Activated CD8-positive, alpha-beta memory T cell treated with anti-CD3 and anti-CD28 coated beads, Interleukin-2, amount 50 U/mL, for 48 hours (primary cell): ENCODE measurements around the gene GNB1L.
"Not testable (repeated sequence)": the region's sequence is repeated elsewhere in the genome, so short reads cannot be mapped to it uniquely, and the experiment has no call there.

Experiments used
- DNase-seq: peaks from one replicate; pipeline ENCODE4 v3.0.0-alpha.2; 2020

GNB1L gene

DNA sequence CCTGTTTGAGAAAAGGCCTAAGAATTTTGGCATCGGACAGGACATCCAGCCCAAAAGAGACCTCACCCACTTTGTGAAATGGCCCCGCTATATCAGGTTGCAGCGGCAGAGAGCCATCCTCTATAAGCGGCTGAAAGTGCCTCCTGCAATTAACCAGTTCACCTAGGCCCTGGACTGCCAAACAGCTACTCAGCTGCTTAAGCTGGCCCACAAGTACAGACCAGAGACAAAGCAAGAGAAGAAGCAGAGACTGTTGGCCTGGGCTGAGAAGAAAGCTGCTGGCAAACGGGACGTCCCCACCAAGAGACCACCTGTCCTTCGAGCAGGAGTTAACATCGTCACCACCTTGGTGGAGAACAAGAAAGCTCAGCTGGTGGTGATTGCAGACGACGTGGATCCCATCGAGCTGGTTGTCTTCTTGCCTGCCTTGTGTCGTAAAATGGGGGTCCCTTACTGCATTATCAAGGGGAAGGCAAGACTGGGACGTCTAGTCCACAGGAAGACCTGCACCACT is 62.2 kb downstream of the GNB1L start:
- DNase-seq: not testable (repeated sequence)

- DNase-seq: no peak
These were observed 62.8 kb downstream of the GNB1L start for GRCh38 chr22:19791894-19792293.

DNA sequence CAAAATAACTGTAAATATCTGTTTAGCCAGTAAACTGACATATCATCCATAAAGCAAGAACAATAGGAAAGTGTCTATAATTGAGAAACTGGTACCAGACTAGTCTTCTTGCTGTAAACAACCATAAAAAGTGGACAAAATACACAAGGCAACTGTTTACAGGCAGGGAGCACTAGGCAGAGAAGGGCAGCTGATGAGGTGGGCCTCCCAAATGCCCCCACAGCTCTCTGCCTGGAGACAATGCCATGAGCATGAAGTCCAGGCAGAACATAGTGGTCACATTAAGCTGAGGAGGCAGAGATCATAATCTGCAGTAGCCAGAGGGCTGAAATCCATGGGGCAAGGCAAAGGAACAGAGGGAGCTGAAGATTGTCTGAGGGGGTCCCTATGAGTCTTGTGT is 63.4 kb downstream of the GNB1L start:
- DNase-seq: no peak

DNA sequence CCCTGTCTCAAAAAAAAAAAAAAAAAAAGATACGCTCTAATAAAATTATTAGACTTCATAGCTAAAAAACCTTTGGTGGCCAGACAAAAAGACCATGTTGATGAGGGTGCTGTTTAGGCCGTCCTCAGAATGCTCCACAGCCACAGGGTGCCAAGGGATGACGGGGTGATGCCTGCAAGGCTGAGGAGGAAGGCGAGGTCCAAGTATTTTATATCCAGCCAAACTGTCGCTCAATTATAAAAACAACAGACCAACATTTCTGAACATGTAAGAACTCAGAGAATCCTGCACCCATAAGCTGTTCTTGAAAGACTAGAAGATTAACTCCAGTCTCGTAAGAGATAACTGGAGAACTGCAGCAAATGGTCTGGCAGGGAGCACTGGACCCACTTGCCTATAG is 64.8 kb downstream of the GNB1L start:
- DNase-seq: no peak

DNA sequence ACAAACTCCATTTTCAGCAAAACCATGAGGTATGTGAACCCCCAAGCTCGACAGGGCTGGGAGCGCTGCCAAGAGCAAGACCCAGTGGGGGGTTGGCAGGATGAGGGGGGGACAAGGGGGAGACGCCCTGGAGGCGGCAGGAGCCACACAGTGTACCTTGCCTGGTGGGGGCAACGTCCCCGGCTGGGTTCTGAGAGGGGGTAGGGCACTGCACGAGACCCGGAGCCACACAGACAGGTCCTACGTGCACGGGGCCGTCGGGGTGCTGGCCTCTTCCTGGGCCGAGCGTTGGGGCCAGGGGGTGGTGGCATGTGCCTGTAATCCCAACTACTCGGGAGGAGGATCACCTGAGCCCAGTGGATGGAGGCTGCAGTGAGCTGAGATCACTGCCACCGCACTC is 65.3 kb downstream of the GNB1L start:
- no peak for DNase-seq

DNA sequence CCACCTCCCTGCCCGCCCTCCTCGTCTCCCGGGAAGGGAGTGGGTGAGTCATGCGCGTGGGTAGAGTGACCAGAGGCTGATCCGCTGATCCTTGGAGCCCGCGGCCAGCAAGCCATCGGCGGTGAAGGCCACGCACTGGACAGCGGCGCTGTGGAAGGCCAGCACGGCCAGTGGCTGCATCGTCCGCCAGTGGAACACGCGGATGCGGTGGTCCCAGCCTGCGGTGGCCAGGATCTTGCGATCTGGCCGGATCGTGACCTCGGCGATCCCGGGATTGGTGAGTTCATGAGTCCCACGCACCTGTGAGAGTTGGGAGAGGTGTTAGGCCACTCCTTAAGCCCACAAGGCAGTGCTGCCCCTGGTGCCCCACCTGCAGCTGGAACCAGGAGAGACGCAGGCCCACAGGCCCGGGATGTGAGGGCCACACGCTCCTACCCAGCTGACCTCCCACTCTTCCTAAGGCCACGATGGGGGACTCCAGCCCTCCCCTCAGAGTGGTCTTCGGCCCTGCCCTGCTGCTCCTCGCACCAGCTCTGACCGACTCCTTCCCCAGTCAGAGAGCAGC is 65.9 kb downstream of the GNB1L start:
- DNase-seq: no peak

DNA sequence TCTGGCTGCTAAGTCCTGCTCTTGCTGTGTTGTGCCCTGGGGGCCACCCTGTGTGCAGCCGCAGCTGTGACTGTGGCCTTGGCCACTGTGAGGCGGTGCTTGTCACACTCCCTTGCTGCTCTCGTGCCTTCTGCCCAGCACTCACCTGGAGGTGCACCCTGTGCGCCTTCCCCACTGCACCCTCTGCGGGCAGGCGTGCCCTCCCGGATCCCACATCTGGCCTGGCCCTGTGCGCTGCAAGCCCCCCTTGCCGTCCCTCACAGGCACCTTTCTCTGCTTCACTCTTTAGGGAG is 66.9 kb downstream of the GNB1L start:
- no peak for DNase-seq

GRCh38 chr22:19786959-19787848 is 67.5 kb downstream of the GNB1L start:
- DNase-seq: no peak

DNA sequence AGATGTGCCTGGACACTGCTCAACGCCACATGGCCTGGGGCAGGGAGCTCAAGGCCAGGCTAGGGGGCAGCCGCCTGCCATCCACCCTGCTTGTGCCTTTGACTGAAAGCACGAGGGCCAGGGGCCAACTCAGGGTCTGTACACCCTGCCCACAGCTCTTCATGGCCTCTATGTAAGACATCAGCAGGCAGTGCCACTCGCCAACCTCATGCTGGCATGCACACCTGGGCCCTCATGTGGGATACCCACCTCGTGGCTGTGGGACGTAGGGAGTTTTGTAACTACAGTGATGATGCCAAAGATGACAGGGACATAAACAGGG is 68.4 kb downstream of the GNB1L start:
- no peak for DNase-seq

DNA sequence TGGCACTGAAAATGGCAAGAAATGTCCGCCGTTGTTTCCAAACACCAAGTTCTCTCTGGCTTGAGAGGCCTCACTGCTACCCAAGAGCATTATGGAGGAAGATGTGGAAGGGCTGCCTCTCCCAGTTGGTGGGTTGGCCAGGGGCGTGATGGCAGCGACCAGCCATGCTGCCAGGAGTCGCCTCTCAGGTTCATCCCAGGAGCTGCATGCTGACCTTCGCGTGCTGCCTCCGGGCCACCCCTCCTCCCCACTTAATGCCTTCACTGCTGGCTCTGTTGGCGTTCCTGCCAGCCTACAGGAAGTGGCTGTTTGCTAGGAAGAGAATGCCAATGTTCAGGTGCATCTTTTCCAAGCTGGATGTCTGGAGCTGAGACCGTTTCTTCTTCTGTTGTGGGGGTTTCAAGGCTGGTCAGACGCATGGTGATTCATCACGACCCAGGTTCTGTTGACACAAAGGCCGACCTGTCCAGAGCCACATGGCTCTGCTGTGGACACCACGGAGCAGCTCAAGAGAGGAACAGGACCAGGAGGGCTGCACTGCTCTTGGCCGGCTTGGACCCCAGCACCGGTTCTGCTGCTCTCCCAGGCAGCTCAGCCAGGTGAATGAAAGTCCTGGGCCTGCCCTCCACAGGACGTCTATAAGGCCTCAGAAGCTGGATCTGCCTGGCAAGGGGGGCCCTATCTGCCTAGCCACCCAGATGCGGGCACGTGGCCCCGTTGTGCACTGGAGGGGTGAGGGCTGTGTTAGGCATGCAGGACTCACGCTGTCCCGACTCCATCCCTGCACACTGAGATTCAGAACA is 69.0 kb downstream of the GNB1L start:
- DNase-seq: no peak

- no peak for DNase-seq
These were observed 70.1 kb downstream of the GNB1L start for GRCh38 chr22:19784384-19785175.

GRCh38 chr22:19783586-19784383 is 70.9 kb downstream of the GNB1L start:
- no peak for DNase-seq

GRCh38 chr22:19782533-19782932 is 72.1 kb downstream of the GNB1L start:
- no peak for DNase-seq

DNA sequence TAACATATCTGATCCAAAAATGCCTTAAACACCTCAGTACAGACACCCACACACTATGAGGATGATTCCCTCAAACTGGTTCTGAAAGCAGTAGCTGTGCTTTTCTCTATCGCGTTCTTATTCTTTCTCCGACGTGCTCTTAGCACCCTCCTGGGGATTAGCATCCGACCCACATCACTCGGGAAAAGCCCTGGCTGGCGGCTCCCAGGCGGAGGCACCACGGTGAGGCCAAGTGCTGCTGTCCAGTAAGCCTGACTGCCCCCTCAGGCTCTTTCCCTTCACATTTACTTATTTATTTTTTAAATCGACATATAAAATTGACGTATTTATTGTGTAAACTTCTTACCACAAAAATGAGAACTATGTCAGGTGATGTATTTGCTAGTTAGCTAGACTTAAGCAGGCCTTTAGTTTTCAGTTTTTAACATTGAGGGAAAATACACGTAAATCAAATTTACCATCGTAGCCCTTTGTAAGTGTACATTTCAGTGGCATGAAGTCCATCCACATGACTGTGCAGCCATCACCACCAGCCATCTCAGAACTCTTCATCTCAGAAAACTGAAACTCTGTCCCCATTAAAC is 74.9 kb downstream of the GNB1L start:
- no peak for DNase-seq

DNA sequence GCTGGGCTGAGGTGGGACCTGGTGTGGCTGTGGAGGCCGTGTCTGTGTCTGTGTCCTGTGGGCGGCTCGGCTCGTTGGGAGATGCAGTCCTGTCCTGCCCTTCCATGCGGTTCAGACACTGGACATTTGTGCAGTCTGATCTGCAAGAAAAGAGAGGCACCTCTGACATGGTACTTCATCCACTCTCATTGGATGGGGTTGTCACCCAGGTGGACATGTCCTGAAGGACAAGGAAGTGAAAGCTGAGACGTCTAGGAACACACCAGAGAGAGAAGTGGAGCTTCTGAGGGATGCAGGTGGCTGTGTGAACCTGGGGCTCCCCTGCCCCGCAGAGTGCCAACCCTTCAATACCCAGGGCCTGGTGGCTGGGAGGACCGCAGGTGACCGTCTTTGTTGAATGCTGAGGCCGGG is 75.7 kb downstream of the GNB1L start:
- no peak for DNase-seq

DNA sequence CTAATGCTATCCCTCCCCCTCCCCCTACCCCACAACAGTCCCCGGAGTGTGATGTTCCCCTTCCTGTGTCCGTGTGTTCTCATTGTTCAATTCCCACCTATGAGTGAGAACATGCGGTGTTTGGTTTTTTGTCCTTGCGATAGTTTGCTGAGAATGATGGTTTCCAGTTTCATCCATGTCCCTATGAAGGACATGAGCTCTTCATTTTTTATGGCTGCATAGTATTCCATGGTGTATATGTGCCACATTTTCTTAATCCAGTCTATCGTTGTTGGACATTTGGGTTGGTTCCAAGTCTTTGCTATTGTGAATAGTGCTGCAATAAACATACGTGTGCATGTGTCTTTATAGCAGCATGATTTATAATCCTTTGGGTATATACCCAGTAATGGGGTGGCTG is 77.5 kb downstream of the GNB1L start:
- not testable (repeated sequence) for DNase-seq

GRCh38 chr22:19776433-19777031 is 78.1 kb downstream of the GNB1L start:
- no peak for DNase-seq

DNA sequence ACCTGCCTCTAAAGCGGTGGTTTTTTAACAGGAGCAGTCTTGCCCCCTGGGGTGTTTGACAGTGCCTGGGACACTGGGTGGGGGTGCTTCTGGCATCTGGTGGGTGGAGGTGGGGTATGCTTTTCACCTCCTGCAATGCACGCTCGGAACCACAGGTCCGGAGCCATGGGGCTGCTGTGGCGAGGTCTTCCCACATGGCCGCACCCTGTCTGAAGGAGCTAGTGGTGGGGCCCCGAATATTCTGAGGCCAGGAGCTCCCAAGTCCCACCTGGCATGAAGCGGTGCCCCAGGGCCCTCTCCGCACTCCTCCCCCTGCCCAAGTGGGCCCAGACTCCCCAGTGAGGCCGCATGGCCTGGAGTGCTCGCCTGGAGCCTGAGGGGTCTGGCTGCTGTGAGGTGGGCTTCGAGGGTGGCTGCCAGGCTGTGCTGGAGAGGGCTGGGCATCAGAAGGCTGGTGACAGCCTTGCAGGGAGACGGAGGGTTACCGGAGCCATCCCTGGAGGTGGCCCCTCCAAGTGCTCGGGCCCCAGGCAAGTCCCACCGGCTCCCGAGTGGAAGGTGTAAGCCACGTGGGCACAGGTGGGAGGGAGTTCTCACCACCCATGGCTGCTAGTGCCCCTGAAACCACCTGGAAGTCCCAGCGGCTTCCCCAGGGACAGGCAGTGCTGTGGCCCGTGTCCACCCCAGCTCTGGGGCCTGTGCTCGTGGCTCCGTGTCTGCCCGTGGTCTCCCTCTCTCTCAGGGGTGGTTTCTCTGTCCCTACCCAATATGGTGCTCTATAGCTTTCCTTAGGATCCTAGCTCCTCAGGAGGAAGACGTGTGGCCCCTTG is 79.0 kb downstream of the GNB1L start:
- DNase-seq: no peak

GRCh38 chr22:19774628-19775027 is 80.0 kb downstream of the GNB1L start:
- no peak for DNase-seq

GRCh38 chr22:19773470-19774040 is 81.1 kb downstream of the GNB1L start:
- DNase-seq: no peak
